Measurements from ENCODE around the gene CCDC17. TPM values are rescaled to one million over a fixed set of nuclear protein-coding genes. Genes with fewer than 3 reads are reported as not detected.
A peak's percentile ranks its signal among the peaks of the same experiment; 100 is the strongest.

The CCDC17 gene
- total RNA-seq, 1 donor from 2014 or later, result 3.8 TPM

DNA sequence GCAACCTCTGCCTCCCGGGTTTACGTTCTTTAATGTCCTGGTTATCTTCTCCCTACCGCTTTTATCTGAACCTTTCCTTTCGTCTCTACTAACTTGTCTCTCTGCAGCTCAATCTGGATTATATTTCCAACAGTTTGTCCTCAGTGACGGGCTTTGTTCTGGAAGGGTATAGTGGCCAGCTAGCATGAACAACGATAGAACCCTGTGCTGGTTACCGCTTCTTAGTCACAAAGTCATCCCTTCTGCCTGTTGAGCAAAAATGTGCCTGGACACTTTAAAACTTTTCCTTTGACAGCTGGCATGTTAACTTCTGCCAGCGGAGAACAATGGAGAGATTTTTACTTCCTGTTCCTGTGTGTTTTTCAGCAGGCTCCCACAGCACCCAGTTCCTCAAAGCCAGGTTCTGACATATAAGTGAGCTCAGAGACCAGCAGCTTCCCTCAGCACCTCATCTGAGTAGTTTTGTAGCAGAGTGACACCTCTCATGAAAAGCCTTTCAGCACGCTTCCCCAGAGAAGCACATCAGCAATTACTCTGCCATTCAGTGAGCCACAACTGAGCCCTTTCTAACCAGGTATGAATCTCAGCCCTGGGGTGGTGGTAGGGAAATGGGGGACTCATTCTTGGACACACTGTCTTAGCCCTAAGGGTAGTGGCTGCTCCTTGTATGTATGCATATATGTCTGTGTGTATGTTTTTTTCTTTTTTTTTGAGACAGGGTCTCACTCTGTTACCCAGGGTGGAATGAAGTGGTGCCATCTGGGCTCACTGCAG lies 23.6 kb upstream of the CCDC17 start:
- peak overlapping the region; percentile 31 for H3K27ac Mint-ChIP-seq (ENCODE audit: unreplicated experiment)
- H2AFZ ChIP-seq (ENCODE audit: low read depth, low read length), result no peak overlapping the region
- no peak for FAIRE-seq
- H3K9me3 ChIP-seq (ENCODE audit: insufficient read depth, low read depth, low read length), result no peaks in the 10 kb centered on the region
- DNase-seq (ENCODE audit: low read depth), result no peak
- H3K79me2 ChIP-seq (ENCODE audit: insufficient read depth, low read length), result peaks cover 27% of the 10 kb centered on the region
- H3K27me3 Mint-ChIP-seq (ENCODE audit: low read depth, unreplicated experiment), result no peaks in the 10 kb centered on the region
- TF ChIP-seq EZH2 (IDR thresholded peaks at IDR 0.05; ENCODE audit: insufficient read depth, low read length), result no peak
- TF ChIP-seq, protein P1, sequence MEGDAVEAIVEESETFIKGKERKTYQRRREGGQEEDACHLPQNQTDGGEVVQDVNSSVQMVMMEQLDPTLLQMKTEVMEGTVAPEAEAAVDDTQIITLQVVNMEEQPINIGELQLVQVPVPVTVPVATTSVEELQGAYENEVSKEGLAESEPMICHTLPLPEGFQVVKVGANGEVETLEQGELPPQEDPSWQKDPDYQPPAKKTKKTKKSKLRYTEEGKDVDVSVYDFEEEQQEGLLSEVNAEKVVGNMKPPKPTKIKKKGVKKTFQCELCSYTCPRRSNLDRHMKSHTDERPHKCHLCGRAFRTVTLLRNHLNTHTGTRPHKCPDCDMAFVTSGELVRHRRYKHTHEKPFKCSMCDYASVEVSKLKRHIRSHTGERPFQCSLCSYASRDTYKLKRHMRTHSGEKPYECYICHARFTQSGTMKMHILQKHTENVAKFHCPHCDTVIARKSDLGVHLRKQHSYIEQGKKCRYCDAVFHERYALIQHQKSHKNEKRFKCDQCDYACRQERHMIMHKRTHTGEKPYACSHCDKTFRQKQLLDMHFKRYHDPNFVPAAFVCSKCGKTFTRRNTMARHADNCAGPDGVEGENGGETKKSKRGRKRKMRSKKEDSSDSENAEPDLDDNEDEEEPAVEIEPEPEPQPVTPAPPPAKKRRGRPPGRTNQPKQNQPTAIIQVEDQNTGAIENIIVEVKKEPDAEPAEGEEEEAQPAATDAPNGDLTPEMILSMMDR (IDR thresholded peaks at IDR 0.05; ENCODE audit: insufficient read depth, low read depth, low read length), result no peak
- no peak overlapping the region for H3K4me3 ChIP-seq (ENCODE audit: insufficient read depth, low read depth, low read length)
- H3K27ac ChIP-seq (ENCODE audit: low read depth, low read length), result no peak overlapping the region
- H3K4me1 ChIP-seq (ENCODE audit: insufficient read depth, low read length), result no peaks in the 10 kb centered on the region
- H4K20me1 ChIP-seq (ENCODE audit: insufficient read depth, low read length), result peaks cover 39% of the 10 kb centered on the region
- no peak overlapping the region for H3K4me3 Mint-ChIP-seq (ENCODE audit: unreplicated experiment)
- peaks cover 2% of the 10 kb centered on the region for H3K4me1 Mint-ChIP-seq (ENCODE audit: low read depth, unreplicated experiment)
- no peak overlapping the region for H3K9ac ChIP-seq (ENCODE audit: low read length)
- H3K36me3 Mint-ChIP-seq (ENCODE audit: low read depth, unreplicated experiment), result peaks cover 2% of the 10 kb centered on the region
- H3K9me3 Mint-ChIP-seq (ENCODE audit: unreplicated experiment), result no peaks in the 10 kb centered on the region
- no peaks in the 10 kb centered on the region for H3K27me3 ChIP-seq (ENCODE audit: insufficient read depth, low read length)
- no peak overlapping the region for H3K4me2 ChIP-seq (ENCODE audit: low read length)
- peaks cover 20% of the 10 kb centered on the region for H3K36me3 ChIP-seq (ENCODE audit: insufficient read depth, low read length)

DNA sequence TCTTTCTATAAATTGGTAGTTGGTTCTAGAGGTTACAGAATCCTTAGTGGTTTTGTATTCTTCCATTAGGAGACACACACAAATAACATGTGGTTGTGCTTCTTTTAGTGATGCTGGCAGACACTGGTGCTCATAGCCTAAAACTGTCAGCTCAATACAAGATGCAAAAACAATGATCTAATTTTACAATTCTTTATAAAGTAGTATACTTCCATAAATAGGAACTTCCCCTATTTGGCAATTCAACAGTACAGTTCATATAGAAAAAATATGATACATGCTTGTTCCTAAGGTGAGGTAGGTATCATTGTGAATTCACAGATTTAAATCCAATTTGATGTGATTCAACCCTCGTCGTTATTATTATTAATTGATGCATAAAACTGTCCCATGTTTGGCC lies 20.8 kb upstream of the CCDC17 start:
- Mint-ChIP-seq H3K27me3 (ENCODE audit: low read depth, unreplicated experiment) (no peaks in the 10 kb centered on the region), H3K36me3 (ENCODE audit: low read depth, unreplicated experiment) (peaks cover 14% of the 10 kb centered on the region), H3K27ac (ENCODE audit: unreplicated experiment) (no peak overlapping the region), H3K9me3 (ENCODE audit: unreplicated experiment) (no peaks in the 10 kb centered on the region), H3K4me3 (ENCODE audit: unreplicated experiment) (no peak overlapping the region), H3K4me1 (ENCODE audit: low read depth, unreplicated experiment) (peaks cover 2% of the 10 kb centered on the region)
- Histone ChIP-seq H4K20me1 (ENCODE audit: insufficient read depth, low read length) (peaks cover 25% of the 10 kb centered on the region), H3K79me2 (ENCODE audit: insufficient read depth, low read length) (peaks cover 19% of the 10 kb centered on the region), H3K9ac (ENCODE audit: low read length) (no peak overlapping the region), H3K27ac (ENCODE audit: low read depth, low read length) (no peak overlapping the region), H3K27me3 (ENCODE audit: insufficient read depth, low read length) (no peaks in the 10 kb centered on the region), H3K4me2 (ENCODE audit: low read length) (no peak overlapping the region), H3K9me3 (ENCODE audit: insufficient read depth, low read depth, low read length) (no peaks in the 10 kb centered on the region), H3K4me1 (ENCODE audit: insufficient read depth, low read length) (no peaks in the 10 kb centered on the region), H3K4me3 (ENCODE audit: insufficient read depth, low read depth, low read length) (no peak overlapping the region), H2AFZ (ENCODE audit: low read depth, low read length) (no peak overlapping the region), H3K36me3 (ENCODE audit: insufficient read depth, low read length) (peaks cover 18% of the 10 kb centered on the region)
- no peak for DNase-seq (ENCODE audit: low read depth)
- FAIRE-seq, result no peak
- TF ChIP-seq, protein P1 (IDR thresholded peaks at IDR 0.05; ENCODE audit: insufficient read depth, low read depth, low read length), result no peak
- TF ChIP-seq EZH2 (IDR thresholded peaks at IDR 0.05; ENCODE audit: insufficient read depth, low read length), result no peak

DNA sequence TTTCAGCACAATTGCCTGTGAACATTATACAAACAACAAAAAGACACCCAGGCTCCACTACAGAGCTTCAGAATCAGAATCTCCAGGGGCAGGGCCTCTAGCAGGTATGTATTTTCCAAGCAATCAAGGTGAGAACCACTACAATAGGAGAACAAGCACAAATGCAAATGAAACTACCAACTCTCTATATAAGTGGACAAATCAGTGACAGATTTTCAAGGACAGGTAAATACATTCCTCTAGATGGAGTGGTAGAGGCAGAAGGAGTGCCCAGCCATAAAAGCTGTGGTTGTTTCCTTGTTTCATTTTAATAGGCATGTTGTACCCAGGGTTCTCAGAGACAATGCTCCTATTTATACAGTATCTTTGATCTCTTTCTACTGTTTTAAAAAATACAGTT lies 20.1 kb upstream of the CCDC17 start:
- Histone ChIP-seq H2AFZ (ENCODE audit: low read depth, low read length) (no peak overlapping the region), H3K36me3 (ENCODE audit: insufficient read depth, low read length) (peaks cover 22% of the 10 kb centered on the region), H3K79me2 (ENCODE audit: insufficient read depth, low read length) (peaks cover 19% of the 10 kb centered on the region), H3K4me1 (ENCODE audit: insufficient read depth, low read length) (no peaks in the 10 kb centered on the region), H4K20me1 (ENCODE audit: insufficient read depth, low read length) (peaks cover 24% of the 10 kb centered on the region), H3K9ac (ENCODE audit: low read length) (no peak overlapping the region), H3K27ac (ENCODE audit: low read depth, low read length) (no peak overlapping the region), H3K4me2 (ENCODE audit: low read length) (no peak overlapping the region), H3K9me3 (ENCODE audit: insufficient read depth, low read depth, low read length) (no peaks in the 10 kb centered on the region), H3K27me3 (ENCODE audit: insufficient read depth, low read length) (no peaks in the 10 kb centered on the region), H3K4me3 (ENCODE audit: insufficient read depth, low read depth, low read length) (no peak overlapping the region)
- FAIRE-seq, result no peak
- no peak overlapping the region for H3K4me3 Mint-ChIP-seq (ENCODE audit: unreplicated experiment)
- peaks cover 14% of the 10 kb centered on the region for H3K36me3 Mint-ChIP-seq (ENCODE audit: low read depth, unreplicated experiment)
- H3K9me3 Mint-ChIP-seq (ENCODE audit: unreplicated experiment), result no peaks in the 10 kb centered on the region
- no peak overlapping the region for H3K27ac Mint-ChIP-seq (ENCODE audit: unreplicated experiment)
- no peak for DNase-seq (ENCODE audit: low read depth)
- peaks cover 2% of the 10 kb centered on the region for H3K4me1 Mint-ChIP-seq (ENCODE audit: low read depth, unreplicated experiment)
- no peaks in the 10 kb centered on the region for H3K27me3 Mint-ChIP-seq (ENCODE audit: low read depth, unreplicated experiment)
- TF ChIP-seq EZH2 (IDR thresholded peaks at IDR 0.05; ENCODE audit: insufficient read depth, low read length), result no peak
- TF ChIP-seq, protein P1 (IDR thresholded peaks at IDR 0.05; ENCODE audit: insufficient read depth, low read depth, low read length), result no peak

All from astrocyte (in vitro differentiated cells and primary cell).